Measurements from ENCODE around the gene MYO15A. TPM values are rescaled to one million over a fixed set of nuclear protein-coding genes. Genes with fewer than 3 reads are reported as not detected.

Gene MYO15A
- total RNA-seq, 1 experiment from 2014 or later = 2.8 TPM

- H2AFZ ChIP-seq (ENCODE audit: low read depth, low read length, poor library complexity, severe bottlenecking) = no peak overlapping the region
- peak; percentile 35 for ATAC-seq
- ChIA-PET RAD21 (ENCODE audit: low non-redundant PET in 1 of 2, low total read pairs in 2 of 2, uncharacterized antibody in 2 of 2, unreplicated experiment in 2 of 2) (no interaction called here), CTCF (no interaction called here), POLR2A (no interaction called here)
- no peak for DNase-seq (ENCODE audit: low read depth, low spot score)
- intact Hi-C loops (cut with micrococcal nuclease) = loop anchor here (2.0 kb wide), 1 partner anchor 35 kb away; the partner anchor contains the start of gene MIEF2
- H3K9ac ChIP-seq (ENCODE audit: low read length) = peak overlapping the region; percentile 79
- H3K36me3 ChIP-seq (ENCODE audit: control insufficient read depth in 1 of 2, insufficient read depth in 2 of 2, low read length in 2 of 2) = no peaks in the 10 kb centered on the region
- TF ChIP-seq POLR2AphosphoS5 (IDR thresholded peaks at IDR 0.05; ENCODE audit: low read depth, low read length) = peak; percentile 72
- peak; percentile 30; the same call in 1 of the 2 replicates for TF ChIP-seq ZFX (IDR thresholded peaks at IDR 0.05)
- TF ChIP-seq SP1 (IDR thresholded peaks at IDR 0.05; ENCODE audit: low read depth) = no peak
- peak overlapping the region; percentile 95 for H3K4me2 ChIP-seq (ENCODE audit: low read length)
- no TSS peak for BruUV-seq (replicated peaks)
- peaks cover 20 to 32% of the 10 kb centered on the region in 2 experiments for H3K4me1 ChIP-seq (ENCODE audit: control insufficient read depth in 1 of 2, insufficient read depth in 2 of 2, low read length in 2 of 2)
- no peaks in the 10 kb centered on the region for H4K20me1 ChIP-seq (ENCODE audit: insufficient read depth)
- H3K27me3 ChIP-seq (ENCODE audit: insufficient read depth, low read length) = no peaks in the 10 kb centered on the region
- peaks cover 17% of the 10 kb centered on the region for H3K79me2 ChIP-seq (ENCODE audit: insufficient read depth, low read length)
- H3K27ac ChIP-seq (ENCODE audit: low read depth, low read length) = peak overlapping the region; percentile 57; the same call in 1 of the 2 replicates
- H3K4me3 ChIP-seq (replicated peaks in 1 of 2; ENCODE audit: low read depth in 1 of 2, low read length in 2 of 2) = peak overlapping the region; percentile 91 to 94
- H3K9me2 ChIP-seq (ENCODE audit: insufficient read depth) = no peaks in the 10 kb centered on the region
- no peaks in the 10 kb centered on the region for H3K9me3 ChIP-seq (ENCODE audit: control insufficient read depth in 1 of 2, insufficient read depth in 1 of 2, low read depth in 1 of 2, low read length in 2 of 2)
These were observed 117.2 kb downstream of the MYO15A start for GRCh38 chr17:18225642-18226283.

- BruUV-seq (replicated peaks) = TSS peak; percentile 61
- intact Hi-C loops (cut with micrococcal nuclease) = no loop called here
- Histone ChIP-seq H3K27ac (ENCODE audit: low read depth, low read length) (peak overlapping the region; percentile 57; the same call in 1 of the 2 replicates), H3K36me3 (ENCODE audit: control insufficient read depth in 1 of 2, insufficient read depth in 2 of 2, low read length in 2 of 2) (no peaks in the 10 kb centered on the region), H3K4me1 (ENCODE audit: control insufficient read depth in 1 of 2, insufficient read depth in 2 of 2, low read length in 2 of 2) (peaks cover 14 to 25% of the 10 kb centered on the region in 2 experiments), H3K27me3 (ENCODE audit: insufficient read depth, low read length) (no peaks in the 10 kb centered on the region), H3K4me2 (ENCODE audit: low read length) (peak overlapping the region; percentile 95), H3K9me3 (ENCODE audit: control insufficient read depth in 1 of 2, insufficient read depth in 1 of 2, low read depth in 1 of 2, low read length in 2 of 2) (no peaks in the 10 kb centered on the region), H3K9me2 (ENCODE audit: insufficient read depth) (no peaks in the 10 kb centered on the region), H4K20me1 (ENCODE audit: insufficient read depth) (no peaks in the 10 kb centered on the region), H3K79me2 (ENCODE audit: insufficient read depth, low read length) (peaks cover 17% of the 10 kb centered on the region), H3K4me3 (replicated peaks in 1 of 2; ENCODE audit: low read depth in 1 of 2, low read length in 2 of 2) (peak overlapping the region; percentile 91 to 94), H3K9ac (ENCODE audit: low read length) (peak overlapping the region; percentile 79), H2AFZ (ENCODE audit: low read depth, low read length, poor library complexity, severe bottlenecking) (no peak overlapping the region)
- ChIA-PET POLR2A (no interaction called here), CTCF (no interaction called here), RAD21 (ENCODE audit: low non-redundant PET in 1 of 2, low total read pairs in 2 of 2, uncharacterized antibody in 2 of 2, unreplicated experiment in 2 of 2) (no interaction called here)
- ATAC-seq (no peak), DNase-seq (ENCODE audit: low read depth, low spot score) (no peak)
- no peak for TF ChIP-seq ATF3 (IDR thresholded peaks at IDR 0.05)
- TF ChIP-seq YY1 (IDR thresholded peaks at IDR 0.05; ENCODE audit: extremely low read depth, insufficient replicate concordance, low read depth, low read length) = no peak
- TF ChIP-seq CTCF (IDR thresholded peaks at IDR 0.05 in 2 of 3, conservative IDR thresholded peaks at IDR 0.05 in 1 of 3; ENCODE audit: borderline replicate concordance in 1 of 3, insufficient read depth in 1 of 3, low read depth in 2 of 3, low read length in 2 of 3) = no peak
- no peak for TF ChIP-seq MAX (IDR thresholded peaks at IDR 0.05)
- no peak for TF ChIP-seq ZNF274 (IDR thresholded peaks at IDR 0.05; ENCODE audit: low read depth, low read length)
- no peak for TF ChIP-seq EZH2 (IDR thresholded peaks at IDR 0.05)
These were observed 117.9 kb downstream of the MYO15A start for GRCh38 chr17:18226284-18226945.

Measured in HCT116 (cell line).